Tibial nerve (tissue), 4 donors: ENCODE results near the gene CENPO.

Experiments
- EP300 ChIP-seq, 2 donors: sonication (generic); formaldehyde crosslinking; IDR thresholded peaks; one replicate each; pipeline ENCODE4 v1.6.1; 2017; ENCODE audit warnings: antibody characterized with exemption in 2 of 2, mild to moderate bottlenecking in 1 of 2
- POLR2A ChIP-seq, 2 donors: fragments of 450-650 bp; IDR thresholded peaks; one replicate each; pipeline ENCODE4 v1.6.1; 2017; ENCODE audit warnings: antibody characterized with exemption in 2 of 2, mild to moderate bottlenecking in 2 of 2, moderate library complexity in 2 of 2
- TF ChIP-seq, protein P1 (sequence below), 5 experiments: fragments of 200-600 bp in 3 of 5; fragments of 450-650 bp in 2 of 5; sonication (generic) in 3 of 5; IDR thresholded peaks; one replicate each; pipeline ENCODE4 v1.5.1; 2016 to 2019; ENCODE audit warnings: antibody characterized with exemption in 5 of 5, mild to moderate bottlenecking in 3 of 5, moderate library complexity in 2 of 5

- TF ChIP-seq, protein P1, sequence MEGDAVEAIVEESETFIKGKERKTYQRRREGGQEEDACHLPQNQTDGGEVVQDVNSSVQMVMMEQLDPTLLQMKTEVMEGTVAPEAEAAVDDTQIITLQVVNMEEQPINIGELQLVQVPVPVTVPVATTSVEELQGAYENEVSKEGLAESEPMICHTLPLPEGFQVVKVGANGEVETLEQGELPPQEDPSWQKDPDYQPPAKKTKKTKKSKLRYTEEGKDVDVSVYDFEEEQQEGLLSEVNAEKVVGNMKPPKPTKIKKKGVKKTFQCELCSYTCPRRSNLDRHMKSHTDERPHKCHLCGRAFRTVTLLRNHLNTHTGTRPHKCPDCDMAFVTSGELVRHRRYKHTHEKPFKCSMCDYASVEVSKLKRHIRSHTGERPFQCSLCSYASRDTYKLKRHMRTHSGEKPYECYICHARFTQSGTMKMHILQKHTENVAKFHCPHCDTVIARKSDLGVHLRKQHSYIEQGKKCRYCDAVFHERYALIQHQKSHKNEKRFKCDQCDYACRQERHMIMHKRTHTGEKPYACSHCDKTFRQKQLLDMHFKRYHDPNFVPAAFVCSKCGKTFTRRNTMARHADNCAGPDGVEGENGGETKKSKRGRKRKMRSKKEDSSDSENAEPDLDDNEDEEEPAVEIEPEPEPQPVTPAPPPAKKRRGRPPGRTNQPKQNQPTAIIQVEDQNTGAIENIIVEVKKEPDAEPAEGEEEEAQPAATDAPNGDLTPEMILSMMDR (IDR thresholded peaks at IDR 0.05) = no peak
- no peak for TF ChIP-seq POLR2A (IDR thresholded peaks at IDR 0.05)
- TF ChIP-seq EP300 (IDR thresholded peaks at IDR 0.05) = no peak
Observed at GRCh38 chr2:24833821-24834732, 40.9 kb downstream of the CENPO start.
